ENCODE data around the gene DGKD. TPM values are rescaled to one million over a fixed set of nuclear protein-coding genes. Genes with fewer than 3 reads are reported as not detected.
A peak's percentile ranks its signal among the peaks of the same experiment; 100 is the strongest.

DGKD gene
- total and polyA plus RNA-seq, 9 of the 15 experiments (the other 6 are each of a cell fraction or from before 2014, with no cell fraction given) = 0.52 to 29.5 (median 10.6) TPM

DNA sequence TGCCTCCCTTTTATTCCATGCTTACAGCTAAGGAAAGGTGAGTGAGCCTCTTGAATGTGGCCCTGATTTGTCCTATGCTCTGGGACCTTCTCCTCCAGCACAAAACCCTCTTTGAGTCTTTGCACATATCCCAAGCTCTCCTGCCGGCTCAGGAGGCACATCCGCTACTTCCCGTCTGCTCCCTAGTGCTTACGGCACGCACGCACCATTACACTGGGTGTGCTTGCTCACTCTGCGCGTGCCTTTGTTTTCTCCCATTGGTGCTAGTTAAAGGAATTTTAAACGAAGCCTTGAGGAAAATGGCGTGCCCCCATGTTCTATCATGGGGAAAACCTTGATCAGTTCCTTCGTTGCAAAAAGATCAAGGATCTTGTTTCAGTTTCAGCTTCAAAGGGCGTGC lies 7.9 kb upstream of the DGKD start:
- H3K27ac ChIP-seq (ENCODE audit: extremely low read depth, low read depth, low read length) = no peak overlapping the region
- POLR2A ChIA-PET = no interaction called here
- ATAC-seq (no peak), FAIRE-seq (no peak), DNase-seq (ENCODE audit: extremely low read depth in 1 of 4, low spot score in 3 of 4) (no peak)
- TF ChIP-seq ZBTB33 (CRISPR knock-in tag; IDR thresholded peaks at IDR 0.05) = peak; percentile 40; the same call in 1 of the 2 replicates
- no peak for TF ChIP-seq RNF219 (CRISPR knock-in tag; IDR thresholded peaks at IDR 0.05)
- H3K4me1 ChIP-seq (replicated peaks in 1 of 2; ENCODE audit: control insufficient read depth in 2 of 2, insufficient read depth in 2 of 2, low read length in 2 of 2) = peaks cover 6 to 16% of the 10 kb centered on the region in 2 experiments; a peak in 3 of 5 replicates
- no peaks in the 10 kb centered on the region for H4K20me1 ChIP-seq (replicated peaks; ENCODE audit: control insufficient read depth, insufficient read depth, low read length)
- H3K36me3 ChIP-seq (ENCODE audit: control insufficient read depth, insufficient read depth, low read length) = no peaks in the 10 kb centered on the region
- in situ Hi-C loops (cut with MboI) (no loop called here), intact Hi-C loops (cut with micrococcal nuclease) (no loop called here)
- H3K27me3 ChIP-seq (ENCODE audit: control insufficient read depth in 2 of 2, insufficient read depth in 2 of 2, low read length in 2 of 2) = no peaks in the 10 kb centered on the region
- H3K9me3 ChIP-seq (replicated peaks; ENCODE audit: control insufficient read depth, insufficient read depth, low read depth, low read length) = no peaks in the 10 kb centered on the region
- no peak overlapping the region for H3K4me2 ChIP-seq (ENCODE audit: insufficient read depth, low read length)
- 0 out of 2 replicates have a peak overlapping the region, but pooled peaks have one; percentile 27 for H2AFZ ChIP-seq (ENCODE audit: low read depth, low read length)
- H3K9ac ChIP-seq (ENCODE audit: insufficient read depth in 1 of 2, low read depth in 2 of 2, low read length in 2 of 2) = no peak overlapping the region
- no peaks in the 10 kb centered on the region for H3K79me2 ChIP-seq (ENCODE audit: control insufficient read depth, insufficient read depth, low read length)
- no peaks in the 10 kb centered on the region for H3K9me1 ChIP-seq (ENCODE audit: control insufficient read depth, insufficient read depth, low read length)
- H3K4me3 ChIP-seq = no peak overlapping the region
- 77% methylated on average over 11 of the region's 12 CpGs for WGBS (ENCODE audit: insufficient coverage, low coverage, missing lambda C conversion rate)
- CTCF ChIA-PET (ENCODE audit: low intra/inter-chr PET ratio) = no interaction called here
- no TSS peak for BruUV-seq (replicated peaks)
